Right renal cortex interstitium (tissue), 3 donors: ENCODE results near the gene CCDC9. TPM values are rescaled to one million over a fixed set of nuclear protein-coding genes. Genes with fewer than 3 reads are reported as not detected.

Source experiments
- polyA plus RNA-seq, 3 donors: library from polyadenylated mRNA; unstranded; fragments of 120-200 nt; gene quantifications; one replicate each; pipeline ENCODE4 v1.2.1, GENCODE V29; 2013; ENCODE audit not compliant: insufficient read length in 3 of 3

CCDC9 gene
- polyA plus RNA-seq, 3 donors: 18.9 to 20.4 (median 19.9) TPM

Other genes with a start within 250 kb of the CCDC9 start
- 1 to 10 TPM; 1.2 to 1.6 (median 1.6) TPM for gene NPAS1, start 236.7 kb upstream of the CCDC9 start, polyA plus RNA-seq
- gene TMEM160, start 207.9 kb upstream of the CCDC9 start, polyA plus RNA-seq: 10 to 100 TPM in 2 of 3 donors, 1 to 10 TPM in 1; 9.4 to 11.3 (median 10.1) TPM
- gene ZC3H4, start 142.7 kb upstream of the CCDC9 start, polyA plus RNA-seq: 10 to 100 TPM; 35.2 to 37.1 (median 36.2) TPM
- gene SAE1, start 125.7 kb upstream of the CCDC9 start, polyA plus RNA-seq: 100 to 1,000 TPM; 119 to 131 (median 131) TPM
- 1 to 10 TPM; 1.1 to 1.2 (median 1.1) TPM for gene BBC3, start 25.3 kb upstream of the CCDC9 start, polyA plus RNA-seq
- gene INAFM1, start 18.4 kb downstream of the CCDC9 start, polyA plus RNA-seq: 1 to 10 TPM; 5.1 to 6.1 (median 5.5) TPM
- 1 to 10 TPM; 3.9 to 4.6 (median 4.0) TPM for gene C5AR1, start 53.3 kb downstream of the CCDC9 start, polyA plus RNA-seq
- under 1 TPM; 0.27 to 0.35 (median 0.29) TPM for gene C5AR2, start 75.7 kb downstream of the CCDC9 start, polyA plus RNA-seq
- gene DHX34, start 92.8 kb downstream of the CCDC9 start, polyA plus RNA-seq: 10 to 100 TPM in 2 of 3 donors, 1 to 10 TPM in 1; 9.9 to 10.9 (median 10.5) TPM
- 10 to 100 TPM; 15.3 to 19.2 (median 17.9) TPM for gene MEIS3, start 163.0 kb downstream of the CCDC9 start, polyA plus RNA-seq
- under 1 TPM; 0.07 to 0.28 (median 0.08) TPM for gene SLC8A2, start 215.4 kb downstream of the CCDC9 start, polyA plus RNA-seq
- 10 to 100 TPM; 10.6 to 12.9 (median 12.0) TPM for gene KPTN, start 227.7 kb downstream of the CCDC9 start, polyA plus RNA-seq